Activated B cell treated with CpG ODN at 0.5 μM for 24 hours (primary cell): ENCODE data around the gene DLG4. TPM values are rescaled to one million over a fixed set of nuclear protein-coding genes. Genes with fewer than 3 reads are reported as not detected.
"Not testable (repeated sequence)": the region's sequence is repeated elsewhere in the genome, so short reads cannot be mapped to it uniquely, and the experiment has no call there.

Experiments used
- ATAC-seq: fragments of 200-7000 bp; cut with Tn5 transposase; one replicate; pipeline ENCODE4 v1.10.0; 2021; ENCODE audit warnings: low read depth, mild to moderate bottlenecking, moderate library complexity
- CTCF ChIA-PET: fragments of 350-600 bp; sonication (Branson Sonifier 250); formaldehyde crosslinking; loops from one replicate; lab custom pipeline; 2021; ENCODE audit warnings: antibody characterized with exemption; lab: Charles Lee
- POLR2A ChIA-PET: fragments of 350-600 bp; sonication (Branson Sonifier 250); formaldehyde crosslinking; loops from one replicate; lab custom pipeline; 2021; ENCODE audit warnings: antibody characterized with exemption; lab: Charles Lee
- DNase-seq: peaks from one replicate; pipeline ENCODE4 v3.0.0; 2022
- H3K27ac Mint-ChIP-seq: one replicate; pipeline ENCODE4 v1.8.0; 2020; ENCODE audit warnings: mixed read lengths
- H3K27me3 Mint-ChIP-seq: one replicate; pipeline ENCODE4 v1.8.0; 2021; ENCODE audit warnings: mixed read lengths
- H3K36me3 Mint-ChIP-seq: one replicate; pipeline ENCODE4 v1.8.0; 2021; ENCODE audit warnings: low read depth, mixed read lengths
- H3K4me1 Mint-ChIP-seq: one replicate; pipeline ENCODE4 v1.8.0; 2021; ENCODE audit warnings: mixed read lengths
- H3K4me3 Mint-ChIP-seq: one replicate; pipeline ENCODE4 v1.8.0; 2020; ENCODE audit warnings: mild to moderate bottlenecking, mixed read lengths
- H3K9me3 Mint-ChIP-seq: one replicate; pipeline ENCODE4 v1.8.0; 2020; ENCODE audit warnings: mixed read lengths
- intact Hi-C: fragments of 100-400 bp; cut with micrococcal nuclease; formaldehyde crosslinking; loops from one replicate; pipeline ENCODE4 v1.15.1; 2024
- total RNA-seq: library from RNA; stranded (reverse); gene quantifications from 2 replicates; pipeline ENCODE4 v1.2.3, GENCODE V29; 2022
- TF ChIP-seq, protein P1 (sequence below): fragments of 200-600 bp; IDR thresholded peaks from one replicate; pipeline ENCODE4 v1.8.0; 2022; ENCODE audit warnings: antibody characterized with exemption, mild to moderate bottlenecking

Gene DLG4
- total RNA-seq, 1 donor from 2014 or later, result 3.9 TPM

DNA sequence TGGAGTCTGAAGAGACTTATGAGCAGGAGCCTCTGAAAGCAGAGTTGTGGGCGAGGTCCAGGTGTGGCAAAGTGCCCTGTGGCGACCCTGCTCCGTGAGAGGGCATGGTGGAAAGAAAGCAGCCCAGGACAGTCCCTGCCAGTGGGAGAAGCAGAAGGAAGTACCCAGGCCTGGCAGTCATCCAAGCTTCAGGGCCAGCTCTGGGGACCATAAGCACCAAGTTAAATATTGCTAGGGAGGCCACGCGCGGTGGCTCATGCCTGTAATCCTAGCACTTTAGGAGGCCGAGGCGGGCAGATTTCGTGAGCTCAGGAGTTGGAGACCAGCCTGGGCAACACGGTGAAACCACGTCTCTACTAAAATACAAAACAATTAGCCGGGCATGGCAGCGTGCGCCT is 35.5 kb downstream of the DLG4 start:
- H3K36me3 Mint-ChIP-seq, result no peaks in the 10 kb centered on the region
- intact Hi-C loops, result no loop called here
- no peak overlapping the region for H3K4me3 Mint-ChIP-seq
- ATAC-seq, result no peak
- H3K27me3 Mint-ChIP-seq, result peaks cover 3% of the 10 kb centered on the region
- CTCF ChIA-PET, result no interaction called here
- no peaks in the 10 kb centered on the region for H3K9me3 Mint-ChIP-seq
- H3K27ac Mint-ChIP-seq, result no peak overlapping the region
- TF ChIP-seq, protein P1, sequence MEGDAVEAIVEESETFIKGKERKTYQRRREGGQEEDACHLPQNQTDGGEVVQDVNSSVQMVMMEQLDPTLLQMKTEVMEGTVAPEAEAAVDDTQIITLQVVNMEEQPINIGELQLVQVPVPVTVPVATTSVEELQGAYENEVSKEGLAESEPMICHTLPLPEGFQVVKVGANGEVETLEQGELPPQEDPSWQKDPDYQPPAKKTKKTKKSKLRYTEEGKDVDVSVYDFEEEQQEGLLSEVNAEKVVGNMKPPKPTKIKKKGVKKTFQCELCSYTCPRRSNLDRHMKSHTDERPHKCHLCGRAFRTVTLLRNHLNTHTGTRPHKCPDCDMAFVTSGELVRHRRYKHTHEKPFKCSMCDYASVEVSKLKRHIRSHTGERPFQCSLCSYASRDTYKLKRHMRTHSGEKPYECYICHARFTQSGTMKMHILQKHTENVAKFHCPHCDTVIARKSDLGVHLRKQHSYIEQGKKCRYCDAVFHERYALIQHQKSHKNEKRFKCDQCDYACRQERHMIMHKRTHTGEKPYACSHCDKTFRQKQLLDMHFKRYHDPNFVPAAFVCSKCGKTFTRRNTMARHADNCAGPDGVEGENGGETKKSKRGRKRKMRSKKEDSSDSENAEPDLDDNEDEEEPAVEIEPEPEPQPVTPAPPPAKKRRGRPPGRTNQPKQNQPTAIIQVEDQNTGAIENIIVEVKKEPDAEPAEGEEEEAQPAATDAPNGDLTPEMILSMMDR, result no peak
- POLR2A ChIA-PET, result no interaction called here
- DNase-seq, result no peak
- peaks cover 4% of the 10 kb centered on the region for H3K4me1 Mint-ChIP-seq

DNA sequence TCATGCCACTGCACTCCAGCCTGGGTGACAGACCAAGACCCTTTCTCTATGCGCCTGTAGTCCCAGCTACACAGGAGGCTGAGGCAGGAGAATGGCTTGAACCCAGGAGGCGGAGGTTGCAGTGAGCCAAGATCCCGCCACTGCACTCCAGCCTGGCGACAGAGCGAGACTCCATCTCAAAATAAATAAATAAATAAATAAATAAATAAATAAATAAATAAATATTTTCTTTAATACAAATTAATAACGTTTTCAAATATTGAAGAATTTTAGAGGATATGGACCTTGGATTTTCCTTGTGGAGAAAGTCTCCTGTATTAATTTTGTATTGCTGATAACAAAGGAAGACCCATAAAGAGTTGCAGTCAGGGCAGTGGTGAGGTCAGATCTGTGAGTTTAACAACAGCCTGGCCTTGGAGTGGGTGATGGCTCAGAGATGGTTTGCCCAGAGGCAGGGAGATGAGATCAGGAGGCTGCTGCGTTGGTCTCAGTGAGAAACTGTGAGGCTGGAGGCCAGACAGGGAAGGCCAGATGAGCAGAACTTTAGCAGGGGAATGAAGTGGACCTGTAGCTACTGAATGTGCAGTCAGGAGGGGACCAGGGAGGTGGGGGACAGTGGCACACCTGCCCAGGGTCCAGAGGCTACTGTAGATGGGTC is 36.1 kb downstream of the DLG4 start:
- TF ChIP-seq, protein P1, result no peak
- ATAC-seq (no peak), DNase-seq (no peak)
- Mint-ChIP-seq H3K27me3 (peaks cover 3% of the 10 kb centered on the region), H3K4me1 (peaks cover 4% of the 10 kb centered on the region), H3K4me3 (no peak overlapping the region), H3K9me3 (no peaks in the 10 kb centered on the region), H3K27ac (no peak overlapping the region), H3K36me3 (no peaks in the 10 kb centered on the region)
- CTCF ChIA-PET, result no interaction called here
- POLR2A ChIA-PET, result no interaction called here
- intact Hi-C loops, result no loop called here

DNA sequence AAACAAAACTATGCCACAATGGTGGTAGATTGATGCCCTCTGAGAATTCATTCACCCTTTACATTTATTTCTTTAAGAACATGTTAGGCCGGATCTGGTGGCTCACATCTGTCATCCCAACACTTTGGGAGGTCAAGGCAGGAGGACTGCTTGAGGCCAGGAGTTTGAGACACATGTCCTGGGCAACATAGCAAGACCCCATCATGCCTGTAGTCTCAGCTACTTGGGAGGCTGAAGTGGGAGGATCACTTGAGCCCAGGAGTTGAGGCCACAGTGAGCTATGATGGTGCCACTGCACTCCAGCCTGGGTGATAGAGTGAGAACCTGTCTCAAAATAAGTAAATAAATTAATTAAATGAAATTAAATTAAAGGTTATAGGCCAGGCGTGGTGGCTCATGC is 37.5 kb downstream of the DLG4 start:
- POLR2A ChIA-PET, H3K36me3 Mint-ChIP-seq: not testable (repeated sequence)
- peaks cover 15% of the 10 kb centered on the region for H3K27me3 Mint-ChIP-seq

DNA sequence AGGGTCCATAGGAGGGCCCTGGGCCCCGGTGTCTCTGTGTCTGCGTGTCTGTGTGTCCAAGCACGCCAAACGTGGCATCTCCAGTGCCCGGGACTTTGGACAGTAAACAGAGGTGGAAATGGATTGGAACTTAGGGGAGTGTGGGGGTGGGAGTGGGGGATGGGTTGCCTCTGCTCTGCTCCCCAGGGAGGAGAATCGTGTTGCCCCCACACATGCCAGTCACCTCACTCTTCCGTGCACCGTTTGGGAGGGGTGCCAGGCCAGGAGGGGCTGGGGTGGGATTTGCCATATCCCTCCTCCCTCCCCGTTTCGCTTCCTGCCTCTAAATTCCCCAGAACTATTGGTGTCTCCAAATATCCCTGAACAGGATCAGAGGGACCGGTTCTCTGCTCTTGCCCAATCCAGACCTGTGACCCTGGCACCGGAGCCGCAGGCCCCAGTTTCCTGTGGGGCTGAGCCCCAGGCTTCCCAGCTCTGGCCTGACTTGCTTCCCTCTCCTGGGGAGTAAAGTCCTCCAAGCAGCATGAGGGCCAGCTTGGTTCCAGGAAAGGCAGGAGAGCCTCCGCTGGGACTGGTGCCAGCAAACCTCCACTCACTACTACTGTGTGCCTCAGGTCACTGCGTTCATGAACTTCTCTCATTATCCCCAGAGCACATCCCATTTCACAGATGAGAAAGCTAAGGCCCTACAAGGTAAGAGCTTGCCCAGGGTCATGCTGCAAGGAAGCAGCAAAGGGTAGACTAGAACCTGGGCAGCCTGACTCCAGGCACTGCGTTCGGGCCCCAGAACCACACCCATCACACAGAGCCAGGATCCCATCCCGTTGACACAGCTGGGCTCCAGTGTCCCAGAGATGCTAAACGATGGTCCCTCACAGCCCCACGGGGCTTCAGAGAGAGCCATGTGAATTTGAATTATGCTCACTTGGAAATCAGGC is 40.0 kb downstream of the DLG4 start, which contains the start of gene ASGR1:
ASGR1 (minus strand) TSS at position 54 of the 938 bp plus-strand sequence. CDS start 807 bp downstream, outside the sequence.
- no peaks in the 10 kb centered on the region for H3K9me3 Mint-ChIP-seq
- CTCF ChIA-PET, result interaction anchor here (1.7 kb wide), 1 partner anchor 175 kb away, joined by 3 read pairs; no protein-coding TSS in a partner anchor
- H3K27me3 Mint-ChIP-seq, result peaks cover 15% of the 10 kb centered on the region
- POLR2A ChIA-PET, result no interaction called here
- TF ChIP-seq, protein P1, result no peak
- intact Hi-C loops, result no loop called here
- H3K27ac Mint-ChIP-seq, result no peak within 1 kb of the TSS
- ATAC-seq (no peak), DNase-seq (no peak)
- H3K4me1 Mint-ChIP-seq, result peaks cover 9% of the 10 kb centered on the region
- no peaks in the 10 kb centered on the region for H3K36me3 Mint-ChIP-seq
- H3K4me3 Mint-ChIP-seq, result no peak within 1 kb of the TSS

More for the DNA sequence above, 37.5 kb downstream of the DLG4 start:
- H3K4me3 Mint-ChIP-seq, H3K27ac Mint-ChIP-seq, ATAC-seq, CTCF ChIA-PET, H3K9me3 Mint-ChIP-seq, DNase-seq, intact Hi-C loops: not testable (repeated sequence)
- peaks cover 13% of the 10 kb centered on the region for H3K4me1 Mint-ChIP-seq

DNA sequence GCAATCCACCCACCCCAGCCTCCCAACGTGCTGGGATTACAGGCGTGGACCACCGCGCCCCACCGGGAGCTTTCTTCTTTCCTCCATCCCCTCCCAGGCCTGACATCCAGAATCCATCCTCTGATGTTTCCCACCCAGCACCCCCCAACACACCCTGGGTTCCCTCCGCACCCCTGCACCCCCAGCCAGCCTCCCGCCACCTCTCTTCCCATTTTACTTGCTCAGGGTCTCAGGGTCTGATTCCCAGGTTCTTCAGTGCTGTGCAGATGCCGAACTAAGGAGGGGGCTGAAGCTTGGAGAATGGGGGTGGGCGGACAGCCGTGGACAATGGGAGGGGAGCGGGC is 40.7 kb downstream of the DLG4 start:
- Mint-ChIP-seq H3K4me1 (peaks cover 9% of the 10 kb centered on the region), H3K9me3 (no peaks in the 10 kb centered on the region), H3K27me3 (peaks cover 15% of the 10 kb centered on the region), H3K4me3 (no peak overlapping the region), H3K36me3 (no peaks in the 10 kb centered on the region), H3K27ac (no peak overlapping the region)
- POLR2A ChIA-PET, result no interaction called here
- no peak for ATAC-seq
- intact Hi-C loops, result no loop called here
- no peak for DNase-seq
- CTCF ChIA-PET, result interaction anchor here (1.2 to 1.7 kb wide), 2 partner anchors 46 to 175 kb away, joined by 3 to 4 read pairs; no protein-coding TSS in a partner anchor
- TF ChIP-seq, protein P1, result no peak
